GM21786 (cell line): ENCODE results near the gene ERP44.
"Not testable (repeated sequence)": the region's sequence is repeated elsewhere in the genome, so short reads cannot be mapped to it uniquely, and the experiment has no call there.

ENCODE experiments used
- ATAC-seq: cut with Tn5 transposase; IDR thresholded peaks from one replicate; pipeline ENCODE4 v1.9.1; 2021; ENCODE audit not compliant: unreplicated experiment

The ERP44 gene

DNA sequence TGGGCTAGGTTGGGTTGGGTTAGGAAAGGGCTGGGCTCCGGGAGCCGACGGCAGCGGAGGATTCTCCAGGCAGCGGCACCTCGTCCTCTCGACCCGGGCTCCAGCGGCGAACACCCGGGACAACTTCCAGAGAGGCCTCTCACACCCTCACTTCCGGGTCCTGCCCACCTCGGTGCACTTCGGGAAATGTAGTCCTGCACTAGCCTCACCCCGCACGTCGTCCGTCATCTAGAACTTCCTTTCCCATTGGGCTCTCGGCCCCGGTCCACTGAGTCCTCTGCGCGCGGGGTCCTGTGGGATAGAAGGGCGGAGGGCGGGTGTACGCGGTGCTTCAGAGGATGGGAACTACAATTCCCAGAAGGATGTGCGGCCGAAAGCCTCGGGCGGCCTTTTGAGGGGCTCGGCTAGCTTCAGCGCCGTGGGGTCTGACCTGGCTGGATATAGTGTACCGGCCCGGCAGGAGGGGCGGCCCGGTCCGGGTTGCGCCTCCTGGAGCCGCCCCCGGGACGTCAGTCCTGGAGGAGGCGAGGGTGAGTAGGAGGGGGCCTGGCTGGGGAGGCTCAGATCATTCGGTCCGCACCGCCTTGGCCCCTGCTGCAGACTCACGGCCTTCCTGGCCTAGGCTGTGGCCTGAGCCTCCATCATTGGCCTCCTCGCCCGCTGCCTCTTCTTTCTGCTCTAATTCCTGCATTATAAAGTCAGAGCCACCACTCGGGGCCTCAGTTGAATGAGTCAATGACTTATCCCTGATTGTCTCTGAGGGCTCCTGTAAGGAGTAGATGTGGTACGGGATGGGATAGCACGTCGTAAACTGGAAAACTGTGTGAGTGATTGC is at the start of gene ERP44, which contains the start of gene INVS:
Gene ERP44 (minus strand): TSS at position 114 of the 835 bp plus-strand sequence. CDS start 160 bp downstream, outside the sequence.
Gene INVS (plus strand): TSS at position 357 of the 835 bp plus-strand sequence. CDS start 5,279 bp downstream, outside the sequence.
- peak; percentile 98 for ATAC-seq

DNA sequence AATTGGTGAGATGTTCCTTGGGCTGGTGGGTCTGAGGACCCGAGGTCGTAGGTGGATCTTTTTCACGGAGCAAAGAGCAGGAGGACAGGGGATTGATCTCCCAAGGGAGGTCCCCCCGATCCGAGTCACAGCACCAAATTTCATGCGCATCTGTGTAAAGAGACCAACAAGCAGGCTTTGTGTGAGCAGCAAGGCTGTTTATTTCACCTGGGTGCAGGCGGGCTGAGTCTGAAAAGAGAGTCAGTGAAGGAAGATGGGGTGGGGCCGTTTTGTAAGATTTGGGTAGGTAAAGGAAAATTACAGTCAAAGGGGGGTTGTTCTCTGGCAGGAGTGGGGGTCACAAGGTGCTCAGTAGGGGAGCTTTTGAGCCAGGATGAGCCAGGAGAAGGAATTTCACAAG is 47.2 kb upstream of the ERP44 start:
- not testable (repeated sequence) for ATAC-seq

DNA sequence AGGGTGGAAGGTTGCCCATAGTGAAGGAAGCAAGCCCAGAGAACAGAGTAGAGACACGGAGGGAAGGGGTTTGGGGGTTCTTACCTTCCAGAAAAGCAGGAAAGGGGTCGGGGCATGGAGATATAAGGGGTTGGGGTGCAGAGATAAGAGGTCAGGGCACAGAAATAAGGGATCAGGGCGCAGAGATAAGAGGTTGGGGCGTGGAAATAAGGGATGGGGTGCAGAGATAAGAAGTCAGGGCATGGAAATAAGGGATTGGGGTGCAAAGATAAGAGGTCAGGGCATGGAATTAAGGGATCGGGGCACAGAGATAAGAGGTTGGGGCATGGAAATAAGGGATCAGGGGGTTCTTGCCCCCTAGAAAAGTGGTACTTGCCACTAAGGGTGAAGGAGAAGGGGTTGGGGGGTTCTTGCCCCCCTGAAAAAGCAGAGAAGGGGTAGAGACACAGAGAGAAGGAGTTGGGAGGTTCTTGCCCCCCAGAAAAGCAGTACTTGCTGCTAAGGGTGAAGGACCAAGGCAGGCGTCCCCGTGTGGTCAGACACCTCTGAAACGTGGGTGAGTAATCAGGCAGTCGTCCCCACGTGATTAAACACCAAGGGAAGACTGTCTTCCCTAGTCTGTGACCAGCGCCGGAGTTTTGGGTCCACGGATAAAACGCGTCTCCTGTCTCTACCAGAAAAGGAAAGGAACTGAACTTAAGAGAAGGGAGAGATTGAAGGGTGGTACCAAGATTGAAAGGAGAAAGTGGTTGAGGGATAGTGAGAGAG is 46.6 kb upstream of the ERP44 start:
- not testable (repeated sequence) for ATAC-seq

DNA sequence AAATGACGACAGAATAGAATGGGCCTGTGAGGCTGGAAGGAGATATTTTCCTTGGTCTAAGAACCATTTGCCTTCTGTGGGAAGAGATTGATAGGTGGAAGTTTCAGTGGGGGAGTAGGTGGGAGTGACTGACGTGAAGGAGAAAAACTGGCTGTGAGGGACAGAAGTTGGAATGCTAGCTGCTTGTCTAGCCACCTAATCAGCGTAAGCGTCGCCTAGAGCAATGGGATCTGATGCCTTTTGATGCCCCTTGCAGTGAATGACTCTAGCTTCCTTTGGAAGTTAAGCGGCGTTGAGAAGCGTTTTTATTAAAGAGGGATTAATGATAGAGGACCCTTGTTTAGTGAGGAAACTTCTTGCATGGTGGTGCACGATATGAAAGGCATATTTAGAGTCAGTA is 43.1 kb upstream of the ERP44 start:
- ATAC-seq: not testable (repeated sequence)

DNA sequence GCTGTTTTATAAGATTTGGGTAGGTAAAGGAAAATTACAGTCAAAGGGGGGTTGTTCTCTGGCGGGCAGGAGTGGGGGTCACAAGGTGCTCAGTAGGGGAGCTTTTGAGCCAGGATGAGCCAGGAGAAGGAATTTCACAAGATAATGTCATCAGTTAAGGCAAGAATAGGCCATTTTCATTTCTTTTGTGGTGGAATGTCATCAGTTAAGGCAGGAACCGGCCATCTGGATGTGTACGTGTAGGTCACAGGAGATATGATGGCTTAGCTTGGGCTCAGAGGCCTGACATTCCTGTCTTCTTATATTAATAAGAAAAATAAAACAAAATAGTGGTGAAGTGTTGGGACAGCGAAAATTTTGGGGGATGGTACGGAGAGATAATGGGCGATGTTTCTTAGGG is 41.5 kb upstream of the ERP44 start:
- not testable (repeated sequence) for ATAC-seq

DNA sequence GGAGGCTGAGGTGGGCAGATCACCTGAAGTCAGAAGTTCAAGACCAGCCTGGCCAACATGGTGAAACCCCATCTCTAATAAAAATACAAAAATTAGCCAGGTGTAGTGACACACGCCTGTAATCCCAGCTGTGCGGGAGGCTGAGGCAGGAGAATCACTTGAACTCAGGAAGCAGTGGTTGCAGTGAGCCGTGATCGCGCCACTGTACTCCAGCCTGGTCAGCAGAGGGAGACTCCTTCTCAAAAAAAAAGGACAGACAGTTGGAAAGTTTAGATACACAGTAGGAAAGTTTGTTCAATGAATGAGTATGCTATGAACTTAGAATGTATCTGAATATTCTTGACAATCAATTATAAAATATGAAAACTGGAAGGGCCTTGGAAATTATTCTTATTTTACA is 38.0 kb upstream of the ERP44 start:
- ATAC-seq: not testable (repeated sequence)

DNA sequence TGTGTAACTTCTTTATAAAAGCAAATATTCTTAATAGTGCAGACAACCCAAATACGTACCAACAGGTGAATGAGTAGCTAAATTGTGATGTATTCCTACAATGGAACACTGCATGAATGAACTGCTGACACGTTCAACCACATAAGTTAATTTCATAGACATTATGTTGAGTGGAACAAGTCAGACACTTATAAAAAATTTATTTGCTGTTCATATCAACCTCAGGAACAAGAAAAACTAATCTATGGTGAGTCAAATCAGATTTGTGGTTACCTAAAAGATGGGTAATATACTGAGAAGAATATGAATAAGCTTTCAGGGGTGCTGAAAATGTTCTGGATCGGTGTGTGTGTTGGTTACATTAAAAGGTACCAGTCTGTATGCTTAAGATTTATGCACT is 35.9 kb upstream of the ERP44 start:
- ATAC-seq: no peak

DNA sequence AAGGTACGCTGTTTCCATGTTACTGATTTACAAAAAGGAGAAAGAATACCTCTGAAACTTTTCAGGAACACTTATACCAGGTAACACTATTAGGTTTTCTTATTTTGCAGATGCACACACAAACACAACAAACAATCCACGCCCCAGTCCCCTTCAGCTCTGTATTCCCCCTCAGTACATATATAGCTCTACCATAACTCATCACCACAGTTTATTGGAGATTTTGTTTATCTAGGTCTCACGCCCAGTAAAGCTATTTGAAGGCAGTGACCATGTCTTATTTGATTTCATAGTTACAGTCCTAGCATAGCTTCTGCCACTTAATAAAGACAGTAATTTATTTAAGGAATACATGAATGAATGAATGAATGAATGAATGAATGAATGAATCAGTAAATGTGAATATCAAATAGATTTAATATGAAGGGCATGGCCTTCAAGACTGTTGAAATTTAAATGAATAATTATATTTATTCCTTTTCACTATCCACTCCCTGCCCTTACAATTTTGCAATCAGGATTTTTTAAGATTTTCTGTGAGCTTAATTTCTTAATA is 33.2 kb upstream of the ERP44 start:
- ATAC-seq: no peak

DNA sequence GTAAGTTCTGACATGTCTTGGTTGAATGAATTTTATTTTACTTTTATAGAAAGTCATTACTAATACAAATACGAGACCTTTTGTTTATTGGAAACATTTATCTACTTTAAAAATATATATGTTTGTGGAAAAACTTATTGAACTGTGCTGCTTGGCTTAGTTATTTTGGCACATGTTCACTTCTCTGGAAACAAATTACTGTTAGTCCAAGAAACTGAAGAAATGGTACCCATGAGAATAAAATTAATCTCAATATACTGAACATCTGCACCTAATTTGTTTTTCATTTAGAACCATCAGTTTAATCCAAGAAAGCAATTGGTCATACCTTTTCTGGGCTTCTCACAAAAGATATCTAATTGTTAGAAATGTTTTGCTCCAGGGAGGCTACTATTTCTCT is 32.4 kb upstream of the ERP44 start:
- ATAC-seq: no peak

DNA sequence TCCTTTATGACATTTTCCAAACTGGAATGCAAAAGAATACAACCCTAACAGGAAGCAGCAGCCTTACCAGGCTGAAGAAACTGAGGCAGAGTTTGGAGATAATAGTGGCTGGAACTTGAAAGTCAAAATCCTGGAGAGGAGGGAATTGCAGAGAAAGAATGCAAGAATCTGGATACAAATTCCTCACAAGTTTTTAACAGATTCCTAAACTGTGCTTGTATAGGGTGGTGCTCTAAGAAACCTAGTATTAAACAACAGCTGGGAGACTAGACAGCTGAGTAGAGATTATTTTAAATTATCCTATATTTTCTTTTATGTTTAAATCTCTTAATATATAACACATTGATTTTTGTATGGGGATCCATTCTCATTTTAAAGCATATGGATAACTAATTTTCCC is 31.0 kb upstream of the ERP44 start:
- no peak for ATAC-seq

DNA sequence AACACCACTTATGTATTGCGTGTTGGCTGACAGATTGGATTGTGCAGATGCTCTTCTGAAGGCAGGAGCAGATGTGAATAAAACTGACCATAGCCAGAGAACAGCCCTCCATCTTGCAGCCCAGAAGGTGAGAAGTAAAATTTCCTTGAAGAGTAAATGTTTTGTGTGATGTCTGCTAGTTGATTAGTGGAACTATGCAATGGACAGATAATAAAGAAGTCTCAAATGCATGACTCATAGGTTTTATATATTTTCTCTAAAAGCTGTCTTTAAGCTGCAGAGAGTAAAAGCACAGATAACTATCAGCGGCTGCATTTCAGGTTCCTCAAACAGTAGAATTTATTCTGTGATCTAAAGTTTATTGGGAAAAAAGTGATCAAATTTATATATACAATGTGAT is 27.6 kb upstream of the ERP44 start:
- ATAC-seq: no peak

DNA sequence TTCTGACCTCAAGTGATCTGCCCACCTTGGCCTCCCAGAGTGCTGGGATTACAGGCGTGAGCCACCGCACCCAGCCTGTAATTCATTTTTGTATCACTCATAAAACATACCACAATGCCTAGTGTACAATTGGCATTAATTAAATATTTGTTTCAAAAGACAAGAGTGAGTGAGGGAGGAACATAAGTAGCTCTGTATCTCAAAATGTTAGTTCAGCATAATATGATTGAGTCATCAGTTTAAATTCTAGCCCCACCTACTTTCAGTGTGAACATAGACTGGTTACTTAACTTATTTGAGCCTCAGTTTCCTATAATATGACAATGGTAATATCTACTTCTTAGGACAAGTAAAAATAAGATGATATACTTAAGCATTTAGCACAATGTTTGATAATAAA is 27.1 kb upstream of the ERP44 start:
- no peak for ATAC-seq

DNA sequence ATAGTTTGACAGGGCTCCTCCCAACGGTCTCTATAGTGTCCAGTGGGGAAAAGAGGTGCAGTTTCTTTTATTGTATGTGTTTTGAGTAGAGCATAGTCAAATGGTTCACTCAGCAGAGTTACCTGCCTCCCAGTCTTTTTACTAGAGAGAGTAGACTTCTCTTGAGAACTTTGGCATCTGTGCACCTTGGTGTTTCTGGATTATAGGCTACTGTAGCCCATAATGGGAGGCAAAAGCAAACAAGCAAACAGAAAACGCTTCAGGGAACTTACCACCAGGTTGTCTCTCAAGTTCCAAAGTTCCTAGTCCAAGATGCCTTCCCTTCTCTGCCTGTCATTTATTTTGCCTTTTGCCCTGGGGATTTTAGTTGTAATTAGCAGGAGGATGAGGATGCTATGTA is 26.4 kb upstream of the ERP44 start:
- no peak for ATAC-seq

DNA sequence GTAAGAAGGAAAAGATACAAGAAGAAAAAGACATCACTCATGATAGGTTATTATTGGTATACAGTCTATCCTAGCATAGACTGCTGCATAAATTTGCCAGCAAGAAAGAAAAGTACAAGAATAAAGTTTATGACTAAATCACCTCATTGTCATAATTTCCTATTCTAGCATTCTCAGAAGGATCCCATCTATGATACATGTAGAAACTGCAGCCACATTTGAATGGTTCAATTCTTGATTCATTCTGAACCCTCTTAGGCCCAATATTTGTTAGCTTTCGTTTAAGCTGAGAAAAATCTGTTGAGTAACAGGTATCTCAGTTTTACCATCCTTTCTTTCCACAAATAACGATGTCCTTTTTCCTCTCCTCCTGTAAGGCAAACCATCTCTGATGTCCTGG is 21.5 kb upstream of the ERP44 start:
- ATAC-seq: no peak

DNA sequence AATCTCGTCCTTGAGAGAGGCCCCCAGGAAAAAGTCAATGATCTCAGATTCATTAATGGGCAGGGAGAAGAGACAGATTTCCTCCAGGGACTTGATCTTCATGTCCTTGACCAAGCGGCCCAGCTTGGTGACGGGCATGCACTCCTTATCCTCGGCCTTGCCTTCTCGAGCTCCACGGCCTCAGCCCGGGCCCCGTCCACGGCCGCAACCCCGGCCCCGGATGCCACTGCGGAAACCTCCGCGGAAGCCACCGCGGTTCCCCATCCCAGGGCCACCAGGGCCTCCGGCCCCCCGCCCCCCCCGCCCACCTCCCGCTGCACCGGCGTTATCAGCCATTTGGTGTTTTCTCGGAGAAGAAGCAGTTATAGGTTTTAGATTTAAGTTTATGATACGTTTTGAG is 18.5 kb upstream of the ERP44 start:
- ATAC-seq: no peak

DNA sequence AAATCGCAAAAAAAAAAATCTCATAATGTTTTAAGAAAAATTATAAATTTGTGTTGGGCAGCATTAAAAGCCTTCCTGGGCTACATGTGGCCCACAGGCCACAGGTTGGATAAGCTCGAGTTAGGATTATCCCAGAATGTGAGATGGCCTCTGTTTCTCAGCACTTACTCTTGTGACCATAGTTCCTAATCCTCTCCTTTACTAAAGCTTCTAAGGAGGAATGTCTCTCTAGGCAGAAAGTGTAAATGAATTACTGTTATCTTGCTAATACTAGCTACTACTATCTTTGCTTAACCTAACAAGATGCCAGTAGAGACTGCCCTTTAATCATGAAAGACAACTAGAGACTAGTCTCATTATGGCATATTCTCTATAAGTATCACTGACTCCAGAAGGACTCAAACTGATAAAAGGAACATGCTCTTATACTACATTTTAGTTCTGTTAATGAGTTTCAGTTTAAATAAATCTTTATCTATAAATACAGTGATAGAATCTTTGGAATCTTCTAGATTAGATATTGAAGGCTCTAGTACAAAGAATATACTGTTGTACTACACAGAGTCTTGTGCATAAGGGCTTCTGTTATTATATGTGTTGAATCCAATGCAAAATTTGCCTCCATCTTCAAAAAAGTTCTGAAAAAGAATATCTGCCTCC is 14.0 kb upstream of the ERP44 start:
- no peak for ATAC-seq

DNA sequence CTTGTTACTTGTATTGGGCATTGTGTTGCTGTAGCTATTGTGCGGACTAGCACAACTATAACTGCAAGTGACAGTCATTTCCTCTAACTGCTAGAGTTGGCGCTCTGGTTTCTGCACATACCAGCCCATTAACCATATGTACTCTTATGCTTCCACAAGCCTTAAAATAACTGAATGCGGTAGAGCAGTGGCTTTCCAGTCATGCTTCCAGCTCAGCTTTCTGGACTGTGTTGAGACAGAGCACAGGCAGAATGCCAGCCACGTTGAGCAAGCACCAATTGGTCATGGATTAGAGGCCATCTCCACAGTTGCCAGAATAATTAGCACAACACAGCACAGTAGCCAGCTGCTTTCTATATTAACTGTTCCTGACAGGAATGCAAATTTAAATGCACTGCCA is 12.4 kb upstream of the ERP44 start:
- ATAC-seq: no peak

DNA sequence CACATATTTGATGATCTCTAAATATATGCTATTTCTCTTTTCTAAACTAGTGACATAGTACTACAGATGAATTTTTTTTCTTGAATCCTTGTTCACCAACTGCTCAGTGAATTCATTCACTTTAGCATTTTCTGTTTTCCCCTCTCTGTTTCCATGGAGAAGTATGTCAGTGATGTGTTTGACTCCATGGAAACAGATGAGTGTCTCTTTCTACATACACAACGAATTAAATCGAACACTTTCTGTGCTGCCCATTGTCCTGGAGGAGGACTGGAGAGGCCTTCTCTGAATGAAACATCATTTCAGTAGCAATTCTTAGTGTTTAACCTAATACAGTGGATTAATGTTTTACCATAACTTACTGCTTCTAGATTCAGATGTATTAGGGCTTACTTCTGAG is 9.8 kb upstream of the ERP44 start:
- no peak for ATAC-seq

DNA sequence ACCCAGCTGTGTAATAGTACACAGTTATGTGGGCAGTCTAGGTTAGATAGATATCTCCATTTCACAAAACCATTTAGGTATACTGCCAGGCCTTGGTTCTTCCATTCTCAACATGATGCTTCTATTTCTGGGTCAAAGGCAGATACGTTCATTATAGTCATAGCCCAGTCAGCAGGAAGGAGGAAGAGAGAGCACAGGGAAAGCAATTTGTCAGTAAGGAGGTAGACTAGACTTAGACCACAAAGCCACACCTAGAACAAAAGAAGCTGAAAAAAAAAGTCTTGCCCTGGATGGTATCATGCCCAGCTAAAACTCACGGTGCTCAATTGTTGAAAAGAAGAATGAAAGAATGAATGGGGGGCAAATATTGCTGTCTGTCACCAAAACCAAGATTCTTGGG is 7.8 kb upstream of the ERP44 start:
- no peak for ATAC-seq

DNA sequence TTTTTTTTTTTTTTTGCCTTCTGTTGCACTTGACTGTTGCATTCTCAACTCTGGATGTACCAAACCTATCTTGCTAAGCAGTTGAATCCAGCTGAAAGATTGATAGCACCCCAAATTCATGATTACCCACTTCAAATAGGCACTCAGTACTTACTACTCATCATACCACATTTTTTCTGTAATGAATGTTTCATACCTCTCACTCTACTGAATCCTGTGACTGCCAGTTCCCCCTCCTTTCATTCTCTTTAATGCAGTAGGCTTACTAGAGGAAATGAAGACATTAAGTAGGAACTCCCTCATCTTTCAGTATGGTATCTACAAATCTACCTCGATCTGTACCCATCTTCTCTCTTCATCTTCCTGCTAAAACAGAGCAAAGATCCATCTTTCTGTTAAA is 7.1 kb upstream of the ERP44 start:
- ATAC-seq: no peak

DNA sequence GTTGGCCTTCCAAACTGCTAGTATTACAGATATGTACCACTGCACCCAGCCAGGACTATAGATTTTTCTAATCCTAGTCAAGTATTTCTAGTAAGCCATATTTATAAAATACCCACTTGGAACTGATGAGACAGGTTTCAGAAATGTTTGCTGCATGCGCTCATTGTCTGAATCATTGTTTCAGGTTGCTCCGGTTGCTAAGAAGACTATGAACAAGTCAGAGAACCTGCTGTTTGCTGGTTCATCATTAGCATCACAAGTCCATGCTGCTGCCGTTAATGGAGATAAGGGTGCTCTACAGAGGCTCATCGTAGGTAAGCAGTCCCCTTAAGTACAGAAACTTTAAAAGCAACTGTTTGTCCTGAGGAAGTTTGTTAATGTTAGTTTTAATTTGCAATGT is 5.5 kb upstream of the ERP44 start:
- ATAC-seq: no peak
